ENCODE data around the gene TCAF1.

Gene TCAF1

GRCh38 chr7:143901668-143902331 lies at the start of gene TCAF1:
Gene TCAF1, minus strand, starts transcription at chr7:143902176. Its CDS starts 25,568 bp downstream, at chr7:143876608.
- peaks cover 5% of the 10 kb centered on the region for H3K27me3 Mint-ChIP-seq (ENCODE audit: low read depth, poor library complexity)
- peak; percentile 96 for DNase-seq
- H3K4me1 Mint-ChIP-seq: peaks cover 51% of the 10 kb centered on the region
- H3K36me3 Mint-ChIP-seq (ENCODE audit: low read depth): peaks cover 24% of the 10 kb centered on the region
- H3K9me3 Mint-ChIP-seq: peaks cover 10% of the 10 kb centered on the region
- no peak for TF ChIP-seq CTCF (IDR thresholded peaks at IDR 0.05)
- peak within 1 kb of the TSS; percentile 99 for H3K4me3 Mint-ChIP-seq
- H3K27ac Mint-ChIP-seq: peak within 1 kb of the TSS; percentile 97

- no peak for DNase-seq
- Mint-ChIP-seq H3K27me3 (ENCODE audit: low read depth, poor library complexity) (no peaks in the 10 kb centered on the region), H3K9me3 (peaks cover 22% of the 10 kb centered on the region), H3K4me1 (no peaks in the 10 kb centered on the region), H3K4me3 (no peak overlapping the region), H3K27ac (no peak overlapping the region), H3K36me3 (ENCODE audit: low read depth) (no peaks in the 10 kb centered on the region)
- no peak for TF ChIP-seq CTCF (IDR thresholded peaks at IDR 0.05)
Measured at GRCh38 chr7:143948733-143949132, 46.8 kb upstream of the TCAF1 start.

- H3K27ac Mint-ChIP-seq: no peak overlapping the region
- DNase-seq: no peak
Measured at GRCh38 chr7:143947111-143947510, 45.1 kb upstream of the TCAF1 start.

GRCh38 chr7:143945423-143945822 lies 43.4 kb upstream of the TCAF1 start:
- Mint-ChIP-seq H3K9me3 (peaks cover 19% of the 10 kb centered on the region), H3K27ac (no peak overlapping the region), H3K27me3 (ENCODE audit: low read depth, poor library complexity) (peaks cover 4% of the 10 kb centered on the region), H3K36me3 (ENCODE audit: low read depth) (no peaks in the 10 kb centered on the region), H3K4me3 (no peak overlapping the region), H3K4me1 (no peaks in the 10 kb centered on the region)
- no peak for DNase-seq
- no peak for TF ChIP-seq CTCF (IDR thresholded peaks at IDR 0.05)

More at GRCh38 chr7:143947111-143947510, 45.1 kb upstream of the TCAF1 start:
- Mint-ChIP-seq H3K27me3 (ENCODE audit: low read depth, poor library complexity) (peaks cover 4% of the 10 kb centered on the region), H3K4me3 (no peak overlapping the region), H3K9me3 (peaks cover 22% of the 10 kb centered on the region), H3K36me3 (ENCODE audit: low read depth) (no peaks in the 10 kb centered on the region), H3K4me1 (no peaks in the 10 kb centered on the region)
- TF ChIP-seq CTCF (IDR thresholded peaks at IDR 0.05): no peak

- H3K36me3 Mint-ChIP-seq (ENCODE audit: low read depth): no peaks in the 10 kb centered on the region
- no peak overlapping the region for H3K4me3 Mint-ChIP-seq
- peaks cover 11% of the 10 kb centered on the region for H3K27me3 Mint-ChIP-seq (ENCODE audit: low read depth, poor library complexity)
- H3K4me1 Mint-ChIP-seq: no peaks in the 10 kb centered on the region
- no peak overlapping the region for H3K27ac Mint-ChIP-seq
- no peaks in the 10 kb centered on the region for H3K9me3 Mint-ChIP-seq
- TF ChIP-seq CTCF (IDR thresholded peaks at IDR 0.05): no peak
- no peak for DNase-seq
Measured at GRCh38 chr7:143938379-143939243, 36.6 kb upstream of the TCAF1 start.

All from nephron progenitor cell (in vitro differentiated cells).